Colonic mucosa (tissue), 4 donors: ENCODE data around the gene BEND4. TPM values are rescaled to one million over a fixed set of nuclear protein-coding genes. Genes with fewer than 3 reads are reported as not detected.
"Not testable (repeated sequence)": the region's sequence is repeated elsewhere in the genome, so short reads cannot be mapped to it uniquely, and the experiment has no call there.

ENCODE experiments used
- DNase-seq: peaks from one replicate; pipeline ENCODE4 v3.0.0-alpha.2; 2020
- H3K27ac ChIP-seq: fragments of 200-600 bp; one replicate; pipeline ENCODE4 v1.8.0; 2021
- H3K27me3 ChIP-seq: fragments of 200-600 bp; one replicate; pipeline ENCODE4 v1.8.0; 2021
- H3K36me3 ChIP-seq: fragments of 200-600 bp; one replicate; pipeline ENCODE4 v1.8.0; 2021
- H3K4me1 ChIP-seq: fragments of 200-600 bp; one replicate; pipeline ENCODE4 v1.8.0; 2021; ENCODE audit warnings: mild to moderate bottlenecking
- H3K4me3 ChIP-seq: fragments of 200-600 bp; one replicate; pipeline ENCODE4 v1.8.0; 2021
- H3K9ac ChIP-seq, 2 donors: one replicate each; pipeline ENCODE4 v1.7.0; 2013; ENCODE audit warnings: control low read depth in 2 of 2, low read depth in 2 of 2, low read length in 2 of 2
- H3K9me3 ChIP-seq: fragments of 200-600 bp; one replicate; pipeline ENCODE4 v1.8.0; 2021
- intact Hi-C: fragments of 100-400 bp; cut with DNase I; formaldehyde crosslinking; loops from one replicate; pipeline ENCODE4 v1.14.1; 2022
- total RNA-seq, 2 donors: library from RNA; stranded (reverse); fragmentation: NEBNext Ultra II Directional in 1 of 2; extraction: Animal tissue kit (Norgen Biotek cat#: 25700) in 1 of 2; gene quantifications; one replicate each; pipeline ENCODE4 v1.2.1, GENCODE V29; 2021
- TF ChIP-seq, protein P1 (sequence below): fragments of 200-600 bp; IDR thresholded peaks from one replicate; pipeline ENCODE4 v1.8.0; 2022; ENCODE audit warnings: antibody characterized with exemption, mild to moderate bottlenecking
- donor health status: healthy.
- donor health status: DM: no; HTN: no; CAD: no.
- donor health status: DM: no; HTN: no; CAD: no.

Gene BEND4
- under 1 TPM; 0.19 to 0.27 TPM for total RNA-seq

DNA sequence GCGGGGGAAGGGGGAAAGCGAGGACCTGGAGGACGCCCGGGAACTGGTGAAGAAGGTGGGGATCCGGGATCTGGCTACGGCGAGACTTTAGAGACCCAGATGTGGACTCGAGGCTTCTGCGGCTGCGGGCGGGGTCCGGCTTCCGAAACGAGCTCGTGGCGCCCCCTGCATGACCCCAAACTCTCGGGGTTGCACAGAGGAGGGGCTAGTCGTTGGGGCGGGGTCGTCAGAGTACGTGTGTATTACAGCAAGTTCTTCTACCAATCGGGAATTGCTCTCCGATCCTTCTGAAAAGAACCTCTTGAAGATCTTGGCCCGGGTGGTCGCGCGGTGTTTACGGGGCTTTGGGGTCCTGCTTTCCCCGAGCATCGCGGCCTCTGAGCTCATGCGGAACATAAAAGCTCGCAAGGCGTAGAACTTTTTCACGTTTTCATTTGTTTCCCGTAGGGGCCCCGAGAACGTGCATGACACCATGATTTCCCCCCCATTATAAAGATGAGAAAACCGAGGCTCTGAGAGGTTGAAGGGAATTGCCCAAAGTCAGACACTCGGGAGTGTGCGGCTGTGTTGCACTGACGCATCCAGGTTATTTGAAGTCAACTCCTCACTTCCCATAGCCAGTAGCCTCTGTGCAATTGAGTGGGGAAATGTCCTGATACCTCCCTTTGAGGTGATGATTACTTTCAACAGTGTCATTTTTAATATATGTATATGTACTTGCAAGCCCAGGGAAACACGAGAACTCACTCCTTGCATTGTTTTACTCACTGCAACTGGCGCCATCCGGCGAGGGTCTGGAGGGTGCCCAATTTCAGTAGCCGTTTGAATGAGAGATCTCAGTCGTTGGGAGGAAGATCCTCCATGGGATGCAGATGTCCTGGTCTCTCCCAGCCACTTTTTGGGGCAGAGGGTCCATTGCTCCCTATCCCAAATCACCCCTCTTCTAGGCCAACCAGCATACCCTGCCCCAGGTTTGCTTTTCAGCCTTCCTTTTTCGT, at the start of gene BEND4:
Gene BEND4 (minus strand): TSS at position 149 of the 998 bp plus-strand sequence. CDS start 512 bp downstream, outside the sequence.
- peak within 1 kb of the TSS in 1 of 2 donors; percentile 50 for H3K9ac ChIP-seq
- TF ChIP-seq, protein P1, sequence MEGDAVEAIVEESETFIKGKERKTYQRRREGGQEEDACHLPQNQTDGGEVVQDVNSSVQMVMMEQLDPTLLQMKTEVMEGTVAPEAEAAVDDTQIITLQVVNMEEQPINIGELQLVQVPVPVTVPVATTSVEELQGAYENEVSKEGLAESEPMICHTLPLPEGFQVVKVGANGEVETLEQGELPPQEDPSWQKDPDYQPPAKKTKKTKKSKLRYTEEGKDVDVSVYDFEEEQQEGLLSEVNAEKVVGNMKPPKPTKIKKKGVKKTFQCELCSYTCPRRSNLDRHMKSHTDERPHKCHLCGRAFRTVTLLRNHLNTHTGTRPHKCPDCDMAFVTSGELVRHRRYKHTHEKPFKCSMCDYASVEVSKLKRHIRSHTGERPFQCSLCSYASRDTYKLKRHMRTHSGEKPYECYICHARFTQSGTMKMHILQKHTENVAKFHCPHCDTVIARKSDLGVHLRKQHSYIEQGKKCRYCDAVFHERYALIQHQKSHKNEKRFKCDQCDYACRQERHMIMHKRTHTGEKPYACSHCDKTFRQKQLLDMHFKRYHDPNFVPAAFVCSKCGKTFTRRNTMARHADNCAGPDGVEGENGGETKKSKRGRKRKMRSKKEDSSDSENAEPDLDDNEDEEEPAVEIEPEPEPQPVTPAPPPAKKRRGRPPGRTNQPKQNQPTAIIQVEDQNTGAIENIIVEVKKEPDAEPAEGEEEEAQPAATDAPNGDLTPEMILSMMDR = no peak
- peak within 1 kb of the TSS; percentile 39 for H3K4me3 ChIP-seq
- H3K36me3 ChIP-seq = no peaks in the 10 kb centered on the region
- H3K27me3 ChIP-seq = peaks cover 33% of the 10 kb centered on the region
- no peaks in the 10 kb centered on the region for H3K4me1 ChIP-seq
- H3K9me3 ChIP-seq = no peaks in the 10 kb centered on the region
- peak; percentile 26 for DNase-seq
- H3K27ac ChIP-seq = no peak within 1 kb of the TSS
- intact Hi-C loops = no loop called here

- TF ChIP-seq, protein P1 = no peak
- Histone ChIP-seq H3K27ac (no peak overlapping the region), H3K9ac (no peak overlapping the region), H3K36me3 (no peaks in the 10 kb centered on the region), H3K9me3 (no peaks in the 10 kb centered on the region), H3K27me3 (no peaks in the 10 kb centered on the region), H3K4me3 (no peak overlapping the region), H3K4me1 (no peaks in the 10 kb centered on the region)
- intact Hi-C loops = no loop called here
- no peak for DNase-seq
Observed at GRCh38 chr4:42197341-42197740, 44.9 kb upstream of the BEND4 start.

DNA sequence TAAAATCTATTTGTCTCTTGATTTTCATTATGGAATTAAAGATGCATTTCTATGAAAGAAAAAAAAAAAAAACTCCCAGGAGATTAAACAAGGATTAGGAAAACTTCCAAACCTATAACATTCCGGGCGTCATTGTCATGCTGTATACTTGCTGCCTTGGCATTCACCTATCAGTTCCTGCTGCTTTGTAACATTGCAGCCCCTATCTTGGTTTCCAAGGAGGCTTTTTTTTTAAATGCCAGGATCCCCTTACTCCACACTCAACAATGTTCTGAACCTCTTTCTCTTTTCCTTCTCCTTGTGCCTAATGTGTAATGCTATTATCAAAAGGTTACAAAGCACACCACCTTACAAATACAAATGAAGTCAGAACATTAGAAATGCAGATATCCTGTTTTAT, 20.5 kb upstream of the BEND4 start:
- TF ChIP-seq, protein P1 = no peak
- no peak for DNase-seq
- intact Hi-C loops = no loop called here

DNA sequence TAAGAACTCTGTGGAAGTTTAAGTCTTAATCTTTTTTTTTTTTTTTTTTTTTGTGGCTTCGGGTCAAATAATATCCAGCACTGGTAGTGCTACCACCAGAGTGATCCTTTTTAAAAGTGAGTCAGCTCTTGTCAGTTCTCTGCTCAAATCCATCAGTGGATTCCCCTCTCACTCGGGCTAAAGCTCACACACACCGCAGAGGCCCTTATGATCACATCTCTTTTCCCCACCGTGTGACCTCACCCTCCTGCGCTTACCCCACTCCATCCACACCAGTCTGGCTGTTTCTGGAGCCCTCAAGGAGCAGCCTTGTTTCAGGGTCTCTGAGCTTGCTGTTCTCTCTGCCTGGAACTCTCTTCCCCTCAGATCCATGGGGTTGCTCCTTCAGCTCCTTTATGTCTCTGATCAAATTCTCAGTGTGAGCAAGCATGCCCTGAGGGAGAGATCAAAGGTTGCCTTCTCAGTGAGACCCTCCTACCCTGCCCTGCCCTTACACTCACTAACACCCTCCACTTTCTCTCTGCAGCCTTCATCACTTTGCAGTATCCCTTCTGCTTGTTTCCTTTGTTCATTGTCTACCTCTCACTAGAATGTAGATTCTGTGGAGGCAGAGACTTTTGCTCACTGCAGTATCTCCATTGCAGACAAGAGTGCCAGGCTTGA, 19.8 kb upstream of the BEND4 start:
- Histone ChIP-seq H3K36me3 (no peaks in the 10 kb centered on the region), H3K4me3 (no peak overlapping the region), H3K9me3 (no peaks in the 10 kb centered on the region), H3K4me1 (no peaks in the 10 kb centered on the region), H3K27ac (no peak overlapping the region), H3K27me3 (no peaks in the 10 kb centered on the region), H3K9ac (no peak overlapping the region)
- no peak for DNase-seq
- TF ChIP-seq, protein P1 = no peak
- intact Hi-C loops = no loop called here

More for the DNA sequence above, 20.5 kb upstream of the BEND4 start:
- Histone ChIP-seq H3K9ac (no peak overlapping the region), H3K27ac (no peak overlapping the region), H3K4me1 (no peaks in the 10 kb centered on the region), H3K4me3 (no peak overlapping the region), H3K27me3 (no peaks in the 10 kb centered on the region), H3K9me3 (no peaks in the 10 kb centered on the region), H3K36me3 (no peaks in the 10 kb centered on the region)

DNA sequence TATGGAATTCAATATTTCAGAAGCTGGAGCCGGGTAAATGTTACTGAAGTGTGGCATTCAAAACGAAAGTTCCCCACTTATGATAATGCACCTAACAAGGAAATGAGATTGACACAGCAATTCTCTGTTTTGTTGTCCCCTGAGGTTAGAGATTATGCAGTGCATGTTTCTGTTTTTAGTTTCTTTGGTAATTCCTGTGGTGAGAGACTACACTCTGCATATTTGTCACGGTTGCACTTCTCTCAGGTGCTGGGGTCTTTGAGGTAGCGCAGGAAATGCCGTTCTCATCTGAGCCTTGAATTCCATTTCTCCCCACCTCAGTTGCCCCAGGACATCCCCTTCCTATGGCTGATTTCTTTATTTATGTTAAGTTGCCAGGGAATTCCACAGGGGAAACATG, 15.3 kb upstream of the BEND4 start:
- Histone ChIP-seq H3K36me3 (no peaks in the 10 kb centered on the region), H3K9ac (no peak overlapping the region), H3K27ac (no peak overlapping the region), H3K4me3 (no peak overlapping the region), H3K27me3 (no peaks in the 10 kb centered on the region), H3K4me1 (no peaks in the 10 kb centered on the region), H3K9me3 (no peaks in the 10 kb centered on the region)
- TF ChIP-seq, protein P1 = no peak
- intact Hi-C loops = no loop called here
- DNase-seq = no peak

GRCh38 chr4:42166186-42166585, 13.7 kb upstream of the BEND4 start:
- H3K27ac ChIP-seq, H3K36me3 ChIP-seq, H3K9me3 ChIP-seq, H3K4me3 ChIP-seq, DNase-seq, intact Hi-C loops, H3K27me3 ChIP-seq, H3K4me1 ChIP-seq, H3K9ac ChIP-seq: not testable (repeated sequence)
